ENCODE measurements around the gene MALSU1. TPM values are rescaled to one million over a fixed set of nuclear protein-coding genes. Genes with fewer than 3 reads are reported as not detected.
"Not testable (repeated sequence)": the region's sequence is repeated elsewhere in the genome, so short reads cannot be mapped to it uniquely, and the experiment has no call there.

MALSU1 gene
- total RNA-seq, 1 donor from 2014 or later, result 54.7 TPM

DNA sequence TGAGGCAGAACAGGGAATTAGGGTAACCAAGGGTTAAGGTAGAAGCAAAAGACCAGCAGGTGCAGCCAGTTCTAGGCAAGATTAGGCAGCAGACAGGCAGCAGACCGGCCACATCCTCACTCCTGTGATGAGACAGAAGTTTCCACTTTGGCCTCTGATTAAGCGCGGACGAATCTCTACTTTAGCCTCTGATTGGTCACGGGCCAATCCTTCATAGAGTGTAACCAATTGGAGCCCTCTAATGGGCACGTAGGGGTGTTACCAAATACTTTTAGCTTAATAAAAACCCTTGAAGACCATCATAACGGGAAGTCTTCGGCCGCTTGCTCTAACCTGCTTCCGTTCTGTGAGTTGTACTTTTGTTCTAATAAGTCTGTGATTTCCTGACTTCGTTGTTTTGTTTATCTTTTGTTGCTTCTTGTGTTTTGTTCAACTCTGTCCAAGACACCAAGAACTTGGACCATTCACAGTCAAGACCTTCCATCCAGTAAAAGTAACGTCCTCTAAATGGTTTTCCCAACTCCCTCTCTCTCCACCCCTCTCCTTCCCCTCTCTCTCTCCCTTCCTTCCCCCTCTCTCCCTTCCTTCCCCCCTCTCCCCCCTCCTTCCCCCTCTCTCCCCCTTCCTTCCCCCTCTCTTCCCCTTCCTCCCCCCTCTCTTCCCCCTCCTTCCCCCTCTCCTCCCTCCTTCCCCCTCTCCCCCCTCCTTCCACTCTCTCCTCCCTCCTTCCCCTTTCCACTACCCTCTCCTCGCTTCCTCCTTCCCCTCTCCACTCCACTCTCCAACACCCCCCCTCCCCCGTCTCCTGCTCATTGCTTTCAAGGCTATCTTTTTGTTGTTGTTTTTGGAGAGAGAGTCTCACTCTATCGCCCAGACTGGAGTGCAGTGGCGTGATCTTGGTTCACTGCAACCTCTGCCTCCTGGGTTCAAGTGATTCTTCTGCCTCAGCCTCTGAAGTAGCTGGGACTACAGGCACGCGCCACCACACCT is 13.2 kb upstream of the MALSU1 start:
- no peak for DNase-seq (ENCODE audit: extremely low read depth, low read depth, low spot score)

- DNase-seq (ENCODE audit: extremely low read depth, low read depth, low spot score), result no peak
These were observed 11.5 kb upstream of the MALSU1 start for GRCh38 chr7:23287612-23288011.

DNA sequence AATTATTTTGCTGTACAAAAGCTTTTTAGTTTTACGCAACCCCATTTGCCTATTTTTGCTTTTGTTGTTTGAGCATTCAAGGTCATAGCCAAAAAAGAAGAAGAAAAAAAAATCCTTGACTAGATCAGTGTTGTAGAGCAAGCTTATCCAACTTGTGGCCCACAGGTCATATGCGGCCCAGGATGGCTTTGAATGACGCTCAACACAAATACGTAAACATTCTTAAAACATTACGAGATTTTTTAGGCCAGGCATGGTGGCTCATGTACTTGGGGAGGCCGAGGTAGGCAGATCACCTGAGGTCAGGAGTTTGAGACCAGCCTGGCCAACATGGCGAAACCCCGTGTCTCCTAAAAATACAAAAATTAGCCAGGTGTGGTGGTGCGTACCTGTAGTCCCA is 8.1 kb upstream of the MALSU1 start:
- DNase-seq (ENCODE audit: extremely low read depth, low read depth, low spot score), result no peak

DNA sequence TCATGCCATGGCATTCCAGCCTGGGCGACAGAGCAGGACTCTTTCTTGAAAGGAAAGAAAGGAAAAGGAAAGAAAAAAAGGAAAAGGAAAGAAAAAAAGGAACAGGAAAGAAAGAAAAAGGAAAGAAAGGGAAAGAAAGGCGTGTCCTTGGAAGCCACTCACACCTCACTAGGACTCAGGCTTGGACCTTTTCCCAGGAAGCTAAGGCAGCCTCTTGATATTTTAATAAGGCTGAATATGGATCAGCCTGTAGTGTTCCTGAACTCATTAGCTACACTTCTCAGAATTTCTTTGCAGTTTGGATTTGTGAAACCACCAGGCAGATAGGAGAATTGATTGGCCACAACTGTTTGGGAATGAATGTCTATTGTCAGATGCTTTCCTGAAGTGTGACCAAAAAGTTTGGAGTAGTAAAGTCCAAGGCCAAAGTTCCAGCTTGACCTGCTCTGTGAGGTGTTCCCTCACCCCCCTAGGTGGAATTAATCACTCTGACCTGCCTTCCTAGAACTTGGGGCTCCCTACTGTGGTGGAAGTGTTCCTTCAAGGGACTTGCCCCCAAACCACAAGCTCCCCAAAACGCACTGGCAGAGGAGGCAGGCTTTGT is 7.1 kb upstream of the MALSU1 start:
- DNase-seq (ENCODE audit: extremely low read depth, low read depth, low spot score), result no peak

- no peak for DNase-seq (ENCODE audit: extremely low read depth, low read depth, low spot score)
These were observed 6.5 kb upstream of the MALSU1 start for GRCh38 chr7:23292623-23293022.

- no peak for DNase-seq (ENCODE audit: extremely low read depth, low read depth, low spot score)
These were observed 5.6 kb upstream of the MALSU1 start for GRCh38 chr7:23293500-23294073.

- DNase-seq (ENCODE audit: extremely low read depth, low read depth, low spot score), result no peak
These were observed 4.4 kb upstream of the MALSU1 start for GRCh38 chr7:23294549-23295400.

- DNase-seq (ENCODE audit: extremely low read depth, low read depth, low spot score), result no peak
These were observed 3.8 kb upstream of the MALSU1 start for GRCh38 chr7:23295401-23295697.

DNA sequence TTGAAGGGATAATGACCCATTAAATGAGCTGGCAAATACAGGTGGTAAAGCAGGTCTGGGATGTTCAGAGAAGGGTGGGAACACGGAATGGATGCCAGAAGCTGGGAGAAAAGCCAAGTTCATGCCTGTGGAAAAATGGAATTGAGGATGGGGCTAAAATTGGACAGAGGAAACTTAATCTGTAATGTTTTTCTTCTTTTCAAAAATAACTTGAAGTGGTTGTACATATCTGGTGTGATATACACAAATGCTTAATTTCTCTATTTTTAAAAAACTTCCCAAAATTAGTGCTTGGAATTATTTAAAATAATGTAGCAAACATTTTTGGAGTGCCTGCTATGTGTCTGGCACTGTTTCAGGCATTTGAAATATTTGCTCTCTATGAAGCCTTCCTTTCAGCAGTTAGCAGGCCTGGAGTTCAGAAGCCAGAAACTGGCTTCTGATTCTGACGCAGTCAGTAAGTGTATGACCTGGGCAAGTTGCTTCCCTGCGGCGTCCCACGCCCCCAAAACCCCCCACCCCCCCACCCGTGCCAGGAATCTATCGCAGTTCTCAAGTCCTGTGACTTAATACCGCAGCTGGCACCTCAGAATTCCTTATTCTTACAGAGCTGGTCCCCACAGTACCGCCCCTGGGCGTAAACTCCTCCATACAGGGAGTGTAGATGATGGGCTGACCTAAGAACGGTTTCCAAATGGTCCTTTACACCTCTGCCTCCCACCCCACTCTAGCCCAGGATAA is 828 bp upstream of the MALSU1 start:
- no peak for DNase-seq (ENCODE audit: extremely low read depth, low read depth, low spot score)

GRCh38 chr7:23299770-23300300 is 696 bp downstream of the MALSU1 start:
- DNase-seq (ENCODE audit: extremely low read depth, low read depth, low spot score), result no peak

DNA sequence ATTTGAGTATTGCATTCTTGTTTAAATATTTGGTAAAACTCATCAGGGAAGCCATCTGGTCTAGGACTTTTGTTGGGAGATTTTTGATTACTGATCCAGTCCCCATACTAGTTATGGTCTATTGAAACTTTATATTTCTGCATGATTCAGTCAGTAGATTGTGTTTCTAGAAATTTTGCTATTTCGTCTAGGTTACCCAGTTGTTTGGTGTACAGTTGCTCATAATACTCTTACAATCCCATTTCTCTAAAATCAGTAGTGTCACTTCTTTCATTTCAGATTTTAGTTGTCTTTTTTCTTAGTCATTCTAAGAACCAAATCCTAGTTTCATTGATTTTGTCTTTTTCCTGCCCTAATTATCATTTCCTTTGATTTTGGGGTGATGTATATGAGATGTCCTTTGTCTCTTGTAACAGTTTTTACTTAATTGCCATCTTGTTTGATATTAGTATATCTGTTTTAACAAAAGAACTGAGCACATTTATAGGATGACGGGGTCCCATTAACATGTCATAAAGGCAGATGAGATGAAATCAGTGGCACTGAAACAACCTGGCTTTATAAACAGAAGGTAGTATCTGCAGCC is 7.9 kb downstream of the MALSU1 start:
- DNase-seq (ENCODE audit: extremely low read depth, low read depth, low spot score), result no peak

DNA sequence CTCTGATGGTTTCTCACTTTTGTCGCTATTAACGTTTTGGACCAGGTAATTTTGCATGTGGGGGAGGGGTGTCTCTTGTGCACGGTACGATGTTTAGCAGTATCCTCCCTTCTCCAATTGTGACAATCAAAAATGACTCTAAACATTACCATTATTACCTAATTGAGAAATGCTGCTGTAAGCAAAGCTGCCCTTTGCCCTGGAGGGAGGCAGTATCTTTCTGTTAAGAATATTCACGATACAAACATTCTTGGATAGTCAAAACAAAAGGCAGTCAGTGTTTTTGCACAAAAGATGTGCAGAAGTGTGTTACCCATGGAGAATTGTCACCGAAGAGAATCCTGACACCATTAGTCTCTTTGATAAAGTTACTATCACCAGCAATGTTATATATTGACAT is 9.6 kb downstream of the MALSU1 start:
- DNase-seq (ENCODE audit: extremely low read depth, low read depth, low spot score), result no peak

- DNase-seq (ENCODE audit: extremely low read depth, low read depth, low spot score), result not testable (repeated sequence)
These were observed 13.0 kb downstream of the MALSU1 start for GRCh38 chr7:23312141-23312540.

DNA sequence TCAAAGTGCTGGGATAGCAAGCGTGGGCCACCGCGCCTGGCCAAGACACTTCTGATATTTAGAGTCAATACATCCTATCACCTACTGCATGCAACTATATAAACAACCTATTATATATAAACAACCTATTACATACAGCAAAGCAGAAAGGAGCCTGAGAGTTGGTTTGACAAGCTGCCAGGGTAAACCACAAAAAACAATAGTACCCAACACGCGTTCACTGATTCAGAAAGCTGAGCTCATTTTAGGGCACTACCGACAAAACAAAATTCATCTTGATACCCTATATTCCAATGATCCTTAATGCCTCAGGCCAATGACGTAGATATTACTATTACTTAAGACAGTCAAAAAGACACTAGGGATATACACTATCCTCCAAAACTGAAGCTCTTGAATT is 16.2 kb downstream of the MALSU1 start:
- no peak for DNase-seq (ENCODE audit: extremely low read depth, low read depth, low spot score)

GRCh38 chr7:23331132-23331531 is 32.0 kb downstream of the MALSU1 start:
- no peak for DNase-seq (ENCODE audit: extremely low read depth, low read depth, low spot score)

DNA sequence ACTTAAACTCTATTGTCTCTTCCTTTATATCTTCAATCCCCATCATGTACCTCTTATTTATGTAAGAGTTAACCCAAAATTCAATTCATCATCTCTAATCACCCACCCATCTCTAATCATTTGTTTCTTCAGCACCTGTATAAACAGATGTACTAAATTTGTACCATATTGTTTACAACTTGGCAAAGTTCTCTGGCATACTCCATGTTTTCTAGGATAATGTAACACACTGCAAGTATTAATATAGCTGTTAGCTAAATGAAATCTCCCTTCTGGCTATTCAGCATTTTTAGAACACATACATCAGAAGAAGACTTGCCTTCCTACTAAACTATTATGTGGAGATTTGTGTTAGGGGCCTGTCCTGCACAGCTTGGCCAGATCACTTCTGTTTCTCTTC is 33.1 kb downstream of the MALSU1 start:
- no peak for DNase-seq (ENCODE audit: extremely low read depth, low read depth, low spot score)

- no peak for DNase-seq (ENCODE audit: extremely low read depth, low read depth, low spot score)
These were observed 33.9 kb downstream of the MALSU1 start for GRCh38 chr7:23332910-23333612.

DNA sequence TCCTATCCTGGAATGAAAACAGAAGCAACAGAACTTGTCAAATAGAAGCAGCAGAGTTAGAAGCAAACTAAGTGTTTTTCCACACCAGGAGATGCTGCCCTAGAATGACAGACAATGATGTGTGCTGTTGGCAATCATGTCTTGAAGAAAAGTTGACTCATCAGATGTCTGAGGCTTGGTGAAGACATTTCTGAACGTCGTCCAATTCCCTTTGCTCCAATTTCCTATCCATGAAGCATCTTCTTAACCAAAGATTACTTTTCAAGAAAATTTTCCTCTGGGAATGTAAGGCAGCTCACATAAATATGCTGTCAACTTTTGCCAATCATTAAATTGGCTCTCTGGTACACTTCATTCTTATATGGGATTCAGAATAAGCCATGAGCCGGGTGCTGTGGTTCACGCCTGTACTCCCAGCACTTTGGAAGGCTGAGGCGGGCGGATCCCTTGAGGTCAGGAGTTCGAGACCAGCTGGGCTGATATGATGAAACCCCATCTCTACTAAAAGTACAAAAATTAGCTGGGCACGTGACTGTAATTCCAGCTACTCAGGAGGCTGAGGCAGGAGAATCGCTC is 34.6 kb downstream of the MALSU1 start:
- DNase-seq (ENCODE audit: extremely low read depth, low read depth, low spot score), result no peak
